Nucleus accumbens (tissue), 56 donors: Measurements from ENCODE around the gene FAM78A.

Source experiments
- DNase-seq, 56 donors: peaks; one replicate each; lab custom pipeline; 2025; lab: John Stamatoyannopoulos, UW

The FAM78A gene

GRCh38 chr9:131276094-131276888 is at the start of gene FAM78A:
TSS of gene FAM78A (minus strand) at chr9:131276510. CDS start at chr9:131276179, 331 bp downstream.
- peak in 2 of 56 donors; percentile 10 to 49 for DNase-seq

GRCh38 chr9:131324736-131325679 is 48.7 kb upstream of the FAM78A start:
- no peak for DNase-seq

DNA sequence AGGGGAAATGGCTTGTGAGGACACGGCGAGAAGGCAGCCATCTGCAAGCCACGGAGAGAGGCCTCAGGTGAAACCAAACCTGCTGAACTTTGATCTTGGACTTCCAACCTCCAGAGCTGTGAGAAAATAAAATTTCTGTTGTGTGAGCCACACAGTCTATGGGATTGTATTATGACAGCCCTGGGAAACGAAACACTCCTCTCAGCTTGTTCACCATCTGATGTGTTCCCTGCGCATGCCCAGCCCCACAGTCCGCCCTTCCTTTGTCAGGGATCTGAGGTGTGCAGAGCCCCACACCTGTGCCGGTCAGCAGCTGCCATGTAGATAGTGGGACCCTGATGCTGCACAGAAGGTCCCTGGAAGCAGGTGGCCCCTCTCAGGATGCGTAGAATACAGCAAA is 47.3 kb upstream of the FAM78A start:
- no peak for DNase-seq

DNA sequence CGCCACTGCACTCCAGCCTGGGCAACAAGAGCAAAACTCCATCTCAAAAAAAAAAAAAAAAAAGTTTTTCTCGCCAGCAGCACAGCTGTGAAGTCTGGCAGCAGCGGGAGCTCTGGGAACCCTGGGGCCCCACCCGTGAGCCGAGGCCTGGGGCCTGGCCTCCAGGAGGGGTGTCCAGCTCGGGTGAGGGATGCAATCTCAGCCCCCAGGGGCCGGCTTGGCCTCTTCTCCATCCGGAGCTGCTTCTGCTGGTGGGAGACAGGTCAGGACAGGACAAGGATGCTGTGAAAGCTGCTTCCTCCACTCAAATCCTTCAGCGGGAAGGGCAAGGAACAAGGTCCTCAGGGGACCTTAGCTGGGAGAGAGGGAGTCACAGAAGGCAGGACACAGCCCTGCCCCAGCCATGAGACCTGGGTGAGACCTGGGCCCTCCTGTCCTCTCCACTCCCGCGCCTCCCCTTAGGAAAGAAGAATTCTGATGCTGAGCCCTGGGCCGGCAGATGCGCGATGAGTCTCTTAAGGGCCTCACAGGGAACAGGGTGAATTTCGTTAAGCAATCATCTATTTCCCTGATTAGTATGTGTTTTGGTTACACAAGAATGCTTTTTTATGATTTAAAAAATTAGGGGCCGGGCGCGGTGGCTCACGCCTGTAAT is 43.8 kb upstream of the FAM78A start:
- DNase-seq = no peak

DNA sequence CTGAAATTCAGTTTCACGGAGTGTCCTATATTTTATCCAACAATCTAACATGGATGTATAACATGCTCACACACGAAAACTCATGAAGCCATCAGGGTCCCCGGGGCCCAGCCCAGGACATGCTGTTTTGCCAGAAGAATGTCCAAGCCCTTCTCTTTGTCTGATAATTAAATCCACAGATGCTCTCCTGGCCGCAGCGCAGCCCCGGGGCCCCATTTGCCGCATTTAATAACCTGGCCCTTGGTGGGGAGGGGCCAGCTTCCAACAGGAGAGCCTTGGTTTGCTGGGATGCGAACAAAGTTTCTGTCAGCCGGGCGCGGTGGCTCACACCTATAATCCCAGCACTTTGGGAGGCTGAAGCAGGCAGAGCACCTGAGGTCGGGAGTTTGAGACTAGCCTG is 43.2 kb upstream of the FAM78A start:
- no peak for DNase-seq

DNA sequence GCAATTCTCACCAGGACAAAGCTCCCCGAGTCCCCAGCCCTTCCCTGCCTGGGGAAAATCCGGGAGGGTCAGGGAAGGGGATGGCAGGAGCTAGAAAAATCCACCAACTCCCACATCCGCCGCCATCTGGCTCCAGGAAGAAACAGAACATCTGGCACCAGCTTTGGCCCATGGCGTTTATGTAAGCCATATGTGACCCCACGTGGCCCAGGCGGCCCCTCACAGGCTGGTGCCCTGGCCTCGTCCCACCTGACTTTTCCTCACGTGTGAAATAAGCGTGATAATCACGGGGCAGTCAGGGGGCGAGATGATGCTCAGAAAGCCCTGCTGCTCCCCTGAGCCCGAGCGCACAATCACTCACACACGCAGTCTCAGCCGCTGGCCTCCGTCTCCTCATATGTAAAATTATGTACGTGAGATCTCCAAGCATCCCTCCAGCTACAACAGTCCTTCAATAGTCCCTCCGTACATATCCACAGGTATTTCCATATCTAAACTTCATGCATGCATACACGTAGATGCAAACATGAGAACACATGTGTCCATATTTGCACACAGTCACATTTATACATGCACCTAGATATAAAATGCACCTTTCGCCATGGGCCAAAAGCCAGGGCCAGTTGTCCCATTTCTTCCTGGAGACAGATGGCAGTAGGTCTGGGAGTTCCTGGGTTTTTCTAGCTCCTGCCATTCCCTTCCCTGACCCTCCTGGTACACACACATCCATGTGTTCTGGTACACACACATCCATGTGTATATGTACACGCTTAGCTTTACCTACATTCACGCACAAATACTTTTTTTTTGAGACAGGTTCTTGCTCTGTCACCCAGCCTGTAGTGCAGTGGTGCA is 42.1 kb upstream of the FAM78A start:
- DNase-seq = no peak

DNA sequence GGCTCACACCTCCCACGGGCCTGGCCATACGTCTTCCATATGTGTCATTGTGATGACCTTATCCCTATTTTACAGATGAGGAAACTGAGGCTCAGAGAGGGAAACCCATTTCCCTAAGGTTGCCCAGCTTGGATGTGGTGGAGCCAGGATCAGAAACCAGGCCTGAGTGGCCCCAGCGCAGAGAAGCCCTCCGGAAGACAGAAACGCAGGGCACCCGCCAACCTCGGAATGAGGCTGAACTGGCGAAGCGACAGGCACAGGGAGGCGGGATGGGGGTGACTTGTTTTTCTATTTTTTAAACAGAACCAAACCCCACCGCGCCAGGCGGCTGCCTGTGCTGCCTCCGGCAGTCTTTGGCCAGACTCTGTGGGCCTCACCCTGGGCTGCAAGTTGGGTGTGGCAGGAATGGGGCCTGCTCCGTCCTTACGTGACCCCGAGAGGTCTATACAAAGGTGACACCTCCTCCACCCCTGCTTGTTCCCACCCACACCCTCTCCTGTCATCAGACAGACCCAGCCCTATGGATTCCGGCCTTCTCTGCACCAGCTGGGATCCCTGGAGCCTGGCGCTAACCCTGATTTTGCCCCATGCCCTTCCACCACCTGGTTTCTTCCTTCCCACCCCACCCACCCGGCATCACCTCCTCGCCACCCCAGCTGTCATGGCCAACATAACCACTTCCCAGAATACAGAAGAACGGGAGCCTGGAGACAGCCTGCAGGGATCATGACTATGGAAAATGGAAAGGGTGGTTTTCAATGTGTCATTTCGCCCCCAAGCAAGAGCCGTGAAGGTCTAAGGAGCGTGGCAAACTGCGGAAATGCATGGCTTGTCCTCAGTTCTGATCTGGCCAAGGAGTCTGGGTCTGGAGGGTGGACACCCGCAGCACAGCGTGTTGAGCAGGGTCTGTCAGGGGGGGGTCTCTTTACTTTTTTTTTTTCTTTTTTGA is 36.8 kb upstream of the FAM78A start:
- no peak for DNase-seq

DNA sequence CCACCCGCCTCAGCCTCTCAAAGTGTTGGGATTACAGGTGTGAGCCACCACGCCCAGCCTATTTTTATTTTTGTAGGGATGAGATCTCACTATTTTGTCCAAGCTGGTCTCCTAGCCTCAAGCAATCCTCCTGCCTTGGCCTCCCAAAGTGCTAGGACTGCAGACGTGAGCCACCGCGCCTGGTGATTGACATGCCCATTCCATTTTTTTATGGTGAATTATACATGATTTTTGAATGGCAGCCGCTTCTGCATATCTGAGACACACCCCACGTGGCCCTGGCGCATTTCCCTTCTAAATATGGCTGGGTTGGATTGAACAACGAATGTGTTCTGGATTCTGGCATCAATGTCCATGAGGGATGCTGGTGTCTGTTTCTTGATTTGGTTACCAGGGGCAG is 35.9 kb upstream of the FAM78A start:
- DNase-seq = no peak

DNA sequence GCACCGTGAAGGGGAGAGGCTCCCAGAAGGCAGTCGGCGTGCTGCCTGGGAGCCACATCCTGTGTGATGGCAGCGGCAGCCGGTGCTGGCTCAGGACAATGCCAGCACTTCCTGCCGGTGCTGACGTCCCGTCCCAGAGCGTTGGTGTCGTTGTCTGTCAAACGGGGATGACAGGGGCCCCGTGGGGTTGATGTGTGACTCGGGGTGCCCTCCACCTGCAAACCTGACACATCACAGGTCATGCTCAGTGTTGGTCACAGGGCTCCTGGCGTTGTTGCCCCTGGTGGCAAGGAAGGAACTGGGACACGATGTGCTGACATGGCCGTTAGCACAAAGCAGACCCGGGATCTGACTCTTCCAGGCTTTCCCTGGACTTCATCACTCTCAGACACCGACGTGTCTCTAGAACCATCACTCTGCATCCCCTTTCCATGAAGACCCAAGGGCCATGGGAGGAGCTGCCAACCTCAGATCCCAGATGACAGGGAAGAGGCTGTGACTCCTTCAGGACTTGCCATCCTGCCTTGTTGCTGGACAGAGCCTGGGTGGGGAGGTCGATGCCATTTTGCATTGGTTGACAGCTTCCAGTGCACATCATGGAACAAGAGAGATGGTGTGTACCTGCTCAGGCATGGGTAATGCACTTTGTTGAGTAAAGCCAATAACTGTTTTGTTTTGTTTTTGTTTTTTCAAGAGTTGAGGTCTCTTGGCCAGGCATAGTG is 34.7 kb upstream of the FAM78A start:
- no peak for DNase-seq

GRCh38 chr9:131309530-131310276 is 33.4 kb upstream of the FAM78A start:
- no peak for DNase-seq

DNA sequence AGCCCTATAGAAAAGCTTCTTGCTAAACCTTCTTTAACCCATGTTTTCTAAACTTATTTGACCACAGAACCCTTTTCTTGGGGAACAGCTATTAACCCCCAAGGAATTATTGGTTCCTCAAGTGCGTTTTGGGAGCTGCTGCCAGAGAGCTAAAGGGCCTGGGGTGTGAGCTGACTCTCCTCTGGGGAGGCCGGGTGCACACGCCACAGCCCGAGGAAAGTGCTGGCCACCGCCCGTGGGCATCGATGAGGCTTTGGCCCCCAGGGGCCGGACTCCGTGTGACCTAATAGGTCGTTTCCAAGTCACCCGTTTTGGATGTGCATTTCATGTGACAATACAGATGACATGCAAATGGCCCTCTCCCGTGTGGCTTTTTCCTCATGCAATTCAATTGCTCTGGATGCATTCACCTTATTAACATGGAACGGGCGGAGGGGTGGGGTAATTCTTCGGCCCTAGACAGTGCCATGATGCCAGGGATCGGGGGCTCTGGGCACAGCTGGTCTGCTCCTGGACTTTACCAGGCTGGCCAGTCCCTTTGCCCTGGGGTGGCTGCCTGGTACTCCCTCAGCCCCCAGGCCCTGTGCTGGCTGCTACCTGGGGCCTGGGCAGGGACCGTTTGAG is 32.7 kb upstream of the FAM78A start:
- DNase-seq = no peak

DNA sequence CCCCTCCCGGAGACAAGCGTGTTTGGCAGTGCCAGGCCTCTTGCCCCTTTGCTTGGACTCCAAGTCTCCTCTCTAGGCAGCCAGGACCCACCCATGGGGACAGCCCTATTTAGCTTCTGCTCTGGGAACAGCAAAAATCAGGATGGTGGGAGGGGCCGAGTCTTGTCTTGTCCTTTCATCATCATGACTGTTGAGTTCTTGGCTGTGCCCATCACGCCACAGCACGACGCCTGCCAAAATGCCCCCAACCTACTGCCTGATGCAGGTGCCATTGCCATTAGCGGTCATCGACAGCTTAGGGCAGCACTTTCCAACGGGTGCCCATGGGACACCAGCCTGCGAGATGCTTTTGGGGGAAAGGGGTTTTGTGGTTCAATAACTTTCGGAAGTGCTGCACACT is 32.1 kb upstream of the FAM78A start:
- no peak for DNase-seq

DNA sequence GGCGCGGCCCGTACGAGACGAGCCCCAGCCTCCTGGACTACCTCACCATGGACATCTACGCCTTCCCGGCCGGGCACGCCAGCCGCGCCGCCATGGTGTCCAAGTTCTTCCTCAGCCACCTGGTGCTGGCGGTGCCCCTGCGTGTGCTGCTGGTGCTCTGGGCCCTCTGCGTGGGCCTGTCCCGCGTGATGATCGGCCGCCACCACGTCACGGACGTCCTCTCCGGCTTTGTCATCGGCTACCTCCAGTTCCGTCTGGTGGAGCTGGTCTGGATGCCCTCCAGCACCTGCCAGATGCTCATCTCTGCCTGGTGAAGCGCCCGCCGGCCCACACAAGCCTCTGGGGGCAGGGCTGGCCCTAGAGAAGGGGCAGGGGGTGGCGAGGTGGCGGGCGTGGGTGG is 31.7 kb upstream of the FAM78A start:
- DNase-seq = no peak

- DNase-seq = no peak
Measured at GRCh38 chr9:131306397-131307004, 30.2 kb upstream of the FAM78A start.

GRCh38 chr9:131304676-131305355 is 28.5 kb upstream of the FAM78A start:
- DNase-seq = no peak
